Adipose tissue (tissue), 3 donors: Measurements from ENCODE around the gene TPRX1. TPM values are rescaled to one million over a fixed set of nuclear protein-coding genes. Genes with fewer than 3 reads are reported as not detected.

Experiments used
- H3K27ac ChIP-seq: one replicate; pipeline ENCODE4 v1.5.1; 2013; ENCODE audit warnings: low read depth, low read length
- WGBS, 3 donors: extraction: QIAGEN DNeasy Blood & Tissue Kit; methylation state at CpG; one replicate each; pipeline ENCODE4 v1.1.7; 2013; 5-methylcytosine and 5-hydroxymethylcytosine counted together
- polyA plus RNA-seq, 3 donors: library from polyadenylated mRNA; stranded (reverse); fragments of 200-250 nt; gene quantifications; one replicate each; pipeline ENCODE4 v1.2.3, GENCODE V29; 2013
- donor health status: healthy with polysubstance abuse.
- donor health status: Bipolar disorder and iron deficiency.
- donor health status: healthy.

The TPRX1 gene
- polyA plus RNA-seq, 3 donors = not detected

GRCh38 chr19:47755762-47756626 is 48.4 kb downstream of the TPRX1 start:
- WGBS, 3 donors = 90 to 96% (median 95%) methylated on average over 28 of the region's 28 CpGs
- no peak overlapping the region for H3K27ac ChIP-seq

GRCh38 chr19:47755065-47755761 is 49.1 kb downstream of the TPRX1 start:
- 89 to 96% (median 89%) methylated on average over 30 to 36 of the region's 36 CpGs for WGBS, 3 donors
- H3K27ac ChIP-seq = no peak overlapping the region

DNA sequence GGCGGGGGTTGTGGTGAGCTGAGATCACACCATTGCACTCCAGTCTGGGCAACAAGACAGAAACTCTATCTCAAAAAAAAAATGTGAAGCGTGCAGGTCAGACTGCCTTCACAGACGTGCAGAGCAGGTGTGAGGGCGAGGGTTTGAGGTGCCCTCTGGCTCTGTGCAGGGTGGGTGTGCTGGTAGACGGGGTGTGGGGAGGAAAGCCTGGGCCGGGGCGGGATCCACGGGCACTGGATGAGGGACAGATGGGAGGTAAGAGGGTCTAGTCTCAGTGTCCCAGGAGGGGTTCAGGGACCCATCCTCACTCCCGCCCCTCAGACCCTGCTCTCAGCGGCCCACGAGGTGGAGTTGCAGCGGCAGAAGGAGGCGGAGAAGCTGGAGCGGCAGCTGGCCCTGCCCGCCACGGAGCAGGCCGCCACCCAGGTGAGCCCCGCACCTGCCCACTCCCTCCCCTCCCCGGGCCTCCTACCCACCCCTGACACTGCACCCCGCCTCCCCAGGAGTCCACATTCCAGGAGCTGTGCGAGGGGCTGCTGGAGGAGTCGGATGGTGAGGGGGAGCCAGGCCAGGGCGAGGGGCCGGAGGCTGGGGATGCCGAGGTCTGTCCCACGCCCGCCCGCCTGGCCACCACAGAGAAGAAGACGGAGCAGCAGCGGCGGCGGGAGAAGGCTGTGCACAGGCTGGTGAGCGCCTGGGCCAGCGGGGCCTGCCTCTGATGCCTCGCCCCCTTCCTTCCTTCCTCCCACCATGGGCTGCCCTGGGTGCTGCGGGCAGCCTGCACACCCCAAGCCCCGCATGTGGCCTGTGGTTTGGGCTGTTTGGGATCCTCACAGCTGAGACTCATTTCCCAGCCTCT is 49.9 kb downstream of the TPRX1 start:
- 89 to 91% (median 90%) methylated on average over 27 to 37 of the region's 37 CpGs for WGBS, 3 donors
- H3K27ac ChIP-seq = no peak overlapping the region

DNA sequence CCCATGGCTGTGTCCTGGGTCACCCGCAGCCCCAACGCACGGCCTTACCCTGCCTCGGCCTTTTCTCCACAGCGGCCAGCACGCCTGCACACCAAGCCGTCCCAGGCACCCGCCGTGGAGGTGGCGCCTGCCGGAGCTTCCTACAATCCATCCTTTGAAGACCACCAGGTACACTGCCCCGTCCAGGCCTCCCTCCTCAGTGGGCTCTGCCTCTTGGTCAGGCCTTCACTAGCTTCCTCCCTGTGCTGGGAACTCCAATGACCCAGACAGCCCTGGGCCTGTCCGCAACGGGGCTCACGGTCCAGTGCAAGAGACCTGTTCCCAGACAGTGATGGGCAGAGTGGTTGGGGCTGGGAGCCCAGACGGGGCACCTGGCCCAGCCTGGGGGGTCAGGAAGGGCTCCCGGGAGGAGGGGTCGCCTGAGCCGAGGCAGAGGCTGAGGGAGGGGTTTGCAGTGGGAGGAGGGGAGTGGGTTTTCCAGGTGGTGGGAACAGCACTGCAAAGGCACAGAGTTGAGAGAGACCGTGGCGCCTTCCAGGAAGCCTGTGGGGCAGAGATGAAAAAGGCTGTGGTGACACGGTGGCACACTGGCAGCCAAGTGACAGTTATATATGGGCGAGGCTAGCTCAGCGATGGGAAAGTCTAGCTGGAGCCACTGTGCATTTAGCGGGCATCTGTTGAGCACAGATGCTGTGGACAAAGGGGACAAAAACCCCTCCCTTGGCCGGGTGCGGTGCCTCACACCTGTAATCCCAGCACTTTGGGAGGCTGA is 51.7 kb downstream of the TPRX1 start:
- WGBS, 3 donors = 84 to 90% (median 87%) methylated on average over 27 of the region's 27 CpGs

More for the DNA sequence above, 51.7 kb downstream of the TPRX1 start:
- no peak overlapping the region for H3K27ac ChIP-seq

Other genes starting within 250 kb of the TPRX1 start
- gene ZNF541, start 231.4 kb downstream of the TPRX1 start, polyA plus RNA-seq = under 1 TPM; 0.07 to 0.45 (median 0.30) TPM
- gene BICRA, start 195.4 kb downstream of the TPRX1 start, polyA plus RNA-seq = 1 to 10 TPM; 3.1 to 6.2 (median 4.2) TPM
- 100 to 1,000 TPM in 2 of 3 donors, 10 to 100 TPM in 1; 32.7 to 202 (median 129) TPM for gene EHD2, start 91.1 kb downstream of the TPRX1 start, polyA plus RNA-seq
- 100 to 1,000 TPM; 413 to 769 (median 565) TPM for gene NOP53, start 59.0 kb downstream of the TPRX1 start, polyA plus RNA-seq
- gene SELENOW, start 25.8 kb downstream of the TPRX1 start, polyA plus RNA-seq = 100 to 1,000 TPM; 150 to 674 (median 235) TPM
- gene CRX, start 17.4 kb upstream of the TPRX1 start, polyA plus RNA-seq = under 1 TPM in 1 of 3 donors, not detected in 2; 0.11 TPM
- not detected for gene TPRX2, start 54.7 kb upstream of the TPRX1 start, polyA plus RNA-seq
- 1 to 10 TPM in 1 of 3 donors, not detected in 2; 1.4 TPM for gene SULT2A1, start 81.8 kb upstream of the TPRX1 start, polyA plus RNA-seq
- gene BSPH1, start 187.6 kb upstream of the TPRX1 start, polyA plus RNA-seq = not detected
- gene ELSPBP1, start 190.1 kb upstream of the TPRX1 start, polyA plus RNA-seq = not detected
- not detected for gene CABP5, start 239.5 kb upstream of the TPRX1 start, polyA plus RNA-seq